GM21576 (cell line): ENCODE results near the gene TBC1D2.

Experiments
- ATAC-seq: cut with Tn5 transposase; IDR thresholded peaks from one replicate; pipeline ENCODE4 v1.9.1; 2021; ENCODE audit warnings: mild to moderate bottlenecking, moderate library complexity; ENCODE audit not compliant: unreplicated experiment

Gene TBC1D2

GRCh38 chr9:98241357-98242300 lies 13.8 kb downstream of the TBC1D2 start:
- no peak for ATAC-seq

GRCh38 chr9:98240475-98240874 lies 15.0 kb downstream of the TBC1D2 start:
- ATAC-seq, result no peak

GRCh38 chr9:98236901-98237487 lies 18.5 kb downstream of the TBC1D2 start:
- ATAC-seq, result no peak

GRCh38 chr9:98235126-98235525 lies 20.3 kb downstream of the TBC1D2 start:
- ATAC-seq, result no peak

GRCh38 chr9:98234245-98234825 lies 21.1 kb downstream of the TBC1D2 start:
- ATAC-seq, result no peak

- ATAC-seq, result no peak
These were observed 22.5 kb downstream of the TBC1D2 start for GRCh38 chr9:98232926-98233325.

- ATAC-seq, result no peak
These were observed 23.5 kb downstream of the TBC1D2 start for GRCh38 chr9:98231770-98232478.

- ATAC-seq, result no peak
These were observed 24.7 kb downstream of the TBC1D2 start for GRCh38 chr9:98230789-98231188.

- ATAC-seq, result no peak
These were observed 25.1 kb downstream of the TBC1D2 start for GRCh38 chr9:98230304-98230703.

DNA sequence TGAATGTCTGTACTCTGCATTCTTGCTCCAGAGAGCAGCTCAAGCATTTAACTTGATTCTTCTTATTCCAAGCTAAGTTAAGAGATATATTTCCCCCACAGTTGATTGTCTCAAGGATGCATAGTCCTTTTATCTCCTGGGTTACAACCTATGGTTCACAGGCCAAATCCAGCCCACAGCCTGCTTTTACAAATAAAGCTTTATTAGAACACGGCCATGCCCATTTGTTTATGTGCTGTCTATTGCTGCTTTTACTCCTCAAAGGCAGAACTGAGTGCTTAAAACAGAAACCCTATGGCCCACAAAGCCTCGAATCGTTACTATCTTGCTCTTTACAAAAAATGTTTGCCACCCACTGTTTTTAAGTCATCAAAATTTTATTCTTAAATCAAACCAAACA lies 25.8 kb downstream of the TBC1D2 start:
- no peak for ATAC-seq

DNA sequence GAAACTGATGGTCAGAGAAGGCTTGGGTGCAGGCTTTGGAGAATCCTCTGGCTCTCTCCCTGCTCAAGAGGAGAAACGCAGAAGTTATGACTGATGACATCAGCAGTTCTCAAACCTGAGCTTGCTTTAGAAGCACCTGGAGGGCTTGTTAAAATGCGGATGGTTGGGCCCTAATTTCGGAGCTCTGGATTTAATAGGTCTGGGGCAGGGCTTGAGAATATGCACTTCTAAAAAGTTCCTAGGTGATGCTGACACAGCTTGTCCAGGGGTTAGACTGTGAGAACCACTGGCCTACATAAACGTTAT lies 26.4 kb downstream of the TBC1D2 start:
- no peak for ATAC-seq

GRCh38 chr9:98228392-98229089 lies 26.9 kb downstream of the TBC1D2 start:
- ATAC-seq, result no peak

DNA sequence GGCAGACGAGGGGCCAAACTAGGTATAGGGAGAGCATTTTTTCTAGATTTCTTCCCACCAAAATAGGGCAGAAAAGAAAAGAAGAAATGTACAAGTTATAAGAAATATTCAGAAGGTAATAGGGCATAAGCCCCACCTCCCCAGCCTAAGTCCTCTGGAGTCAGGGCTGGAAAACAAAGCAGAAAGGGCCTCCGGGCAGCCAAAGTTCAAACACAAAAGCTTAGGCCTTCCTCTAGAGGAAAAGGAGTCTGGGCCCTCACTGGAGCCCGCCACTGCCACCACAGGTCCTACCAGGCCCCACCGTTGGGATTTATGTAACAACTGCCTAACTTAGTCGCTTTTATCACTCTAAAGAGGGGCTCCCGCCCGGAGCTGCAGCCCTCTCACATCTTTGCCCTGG lies 27.6 kb downstream of the TBC1D2 start:
- no peak for ATAC-seq

- ATAC-seq, result no peak
These were observed 28.5 kb downstream of the TBC1D2 start for GRCh38 chr9:98226957-98227356.

DNA sequence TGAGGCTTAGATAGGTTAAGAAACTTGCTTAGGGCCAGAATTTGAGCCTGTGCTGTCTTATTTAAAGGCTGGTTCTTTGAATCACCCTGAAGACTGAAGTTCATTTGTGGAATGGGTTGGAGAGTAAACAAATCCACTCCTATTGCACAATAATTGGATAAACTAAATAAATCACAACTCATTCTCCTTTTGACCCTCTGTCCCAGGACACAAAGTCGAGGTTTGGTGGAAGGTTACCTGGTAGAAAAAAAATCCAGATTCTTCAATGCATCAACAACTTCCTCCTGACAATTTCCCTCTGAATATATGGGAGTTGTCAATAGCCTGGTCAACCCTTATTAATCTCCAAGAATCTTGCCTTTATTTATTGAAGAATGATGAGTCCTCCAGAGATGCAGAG lies 28.9 kb downstream of the TBC1D2 start:
- no peak for ATAC-seq

DNA sequence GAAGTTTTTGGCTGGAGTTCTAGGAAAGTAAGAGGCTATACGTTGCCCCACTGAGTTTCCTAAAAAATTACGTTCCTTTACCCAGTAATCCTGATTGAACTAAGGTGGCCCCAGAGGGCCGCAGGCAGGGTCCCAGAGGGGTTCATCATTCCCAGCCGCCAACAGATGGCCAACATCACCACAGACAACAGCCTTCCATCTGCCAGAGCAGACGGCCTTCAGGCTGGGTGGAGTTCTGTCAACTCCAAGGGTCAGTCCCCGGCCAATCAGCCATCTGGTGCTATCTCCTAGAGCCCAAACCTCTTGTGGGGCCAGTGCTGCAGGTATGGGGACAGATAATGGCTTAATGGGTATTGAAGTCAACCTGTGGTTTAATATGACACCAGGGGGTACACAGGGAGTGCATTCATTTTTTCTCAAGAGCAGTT lies 30.4 kb downstream of the TBC1D2 start:
- ATAC-seq, result no peak

DNA sequence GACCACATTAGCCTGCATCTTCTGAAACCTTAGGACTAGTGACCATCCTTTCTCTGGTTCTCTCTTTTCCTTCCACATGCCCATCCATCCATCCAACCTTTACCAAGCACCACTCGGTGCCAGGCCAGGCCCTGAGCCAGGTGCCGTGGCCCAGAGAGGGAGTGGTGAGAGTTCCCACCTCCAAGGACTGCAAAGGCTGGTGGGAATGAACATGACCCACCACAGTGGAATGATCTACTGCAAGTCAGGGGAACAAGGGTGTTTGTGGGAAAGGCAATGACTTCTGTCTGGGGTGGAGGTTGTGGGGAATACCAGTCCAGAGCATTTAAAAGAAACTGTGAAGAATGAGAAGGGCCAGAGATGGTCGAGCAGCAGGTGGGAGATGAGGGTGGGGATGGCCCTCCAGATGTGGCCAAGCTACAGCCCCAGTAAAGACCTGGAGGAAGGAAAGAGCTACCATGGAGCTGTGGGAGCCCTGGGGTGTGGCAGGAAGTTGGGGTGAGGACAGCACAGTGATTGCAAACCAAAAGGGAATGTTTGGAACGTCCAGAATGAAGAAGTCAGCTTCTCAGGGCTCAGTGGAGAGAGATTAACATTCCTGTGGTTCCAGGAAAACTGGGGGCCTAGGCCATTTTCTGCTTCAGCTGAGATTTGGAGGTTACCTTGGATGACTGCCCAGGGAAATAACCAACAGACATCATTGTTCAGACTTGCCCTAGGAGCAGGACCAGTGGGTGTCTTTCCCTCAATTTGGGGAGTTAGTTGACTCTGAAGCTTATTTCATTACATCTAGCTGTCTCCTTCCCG lies 32.4 kb downstream of the TBC1D2 start:
- ATAC-seq, result no peak

- no peak for ATAC-seq
These were observed 34.5 kb downstream of the TBC1D2 start for GRCh38 chr9:98220911-98221310.

DNA sequence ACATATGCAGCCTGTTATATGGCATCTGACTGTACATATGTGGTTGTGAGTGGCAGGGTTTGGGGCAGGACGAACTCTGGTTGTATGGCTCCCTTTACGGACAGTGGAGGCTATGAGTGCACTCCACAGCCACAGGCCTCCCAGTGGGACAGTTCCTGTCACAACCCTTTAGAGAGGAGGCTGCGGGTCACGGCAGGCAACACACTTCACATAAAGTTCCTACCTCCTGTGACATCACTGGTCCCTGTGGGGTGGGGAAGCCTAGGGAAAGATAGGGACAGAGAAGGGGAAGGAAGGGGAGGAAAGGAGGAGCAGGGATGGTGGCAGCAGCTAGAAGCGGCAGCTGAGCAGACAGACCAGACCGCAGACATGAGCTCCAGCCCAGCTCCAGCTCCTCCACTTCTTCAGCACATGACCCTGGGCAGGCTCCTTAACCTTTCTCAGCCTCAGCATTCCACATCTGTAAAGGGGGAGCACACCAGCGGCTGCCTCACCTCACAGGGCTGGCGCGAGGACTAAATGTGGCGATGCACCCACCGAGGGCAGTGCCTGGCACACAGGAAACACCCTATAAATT lies 35.6 kb downstream of the TBC1D2 start:
- no peak for ATAC-seq

DNA sequence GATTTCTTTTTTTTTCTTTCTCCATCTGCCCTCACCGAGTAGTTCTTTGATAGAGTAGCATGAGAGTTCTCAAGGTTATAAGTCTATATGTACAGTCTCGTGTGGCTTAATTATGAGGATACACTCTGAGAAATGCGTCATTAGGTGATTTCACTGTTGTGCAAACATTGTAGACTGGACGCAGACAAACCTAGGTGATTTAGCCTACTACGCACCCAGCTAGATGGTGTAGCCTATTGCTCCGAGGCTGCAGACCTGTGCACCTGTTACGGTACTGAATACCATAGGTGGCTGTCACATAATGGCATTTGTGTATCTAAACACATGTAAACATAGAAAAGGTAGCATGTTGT lies 36.1 kb downstream of the TBC1D2 start:
- ATAC-seq, result no peak
